GM12864 (cell line): ENCODE results near the gene ASB6.
A peak's percentile ranks its signal among the peaks of the same experiment; 100 is the strongest.

Experiments used
- DNase-seq: peaks from one replicate; pipeline ENCODE4 v3.0.0-alpha.2; 2011; ENCODE audit warnings: low read depth
- H3K4me3 ChIP-seq: 2 replicates; pipeline ENCODE4 v1.5.1; 2011; ENCODE audit warnings: mild to moderate bottlenecking, low read depth, low read length, control low read depth
- CTCF ChIP-seq: IDR thresholded peaks from 2 replicates; pipeline ENCODE4 v1.5.1; 2011; ENCODE audit warnings: low read depth, mild to moderate bottlenecking, moderate library complexity, low read length, control low read depth, inconsistent platforms; ENCODE audit errors: missing control alignments

The ASB6 gene

DNA sequence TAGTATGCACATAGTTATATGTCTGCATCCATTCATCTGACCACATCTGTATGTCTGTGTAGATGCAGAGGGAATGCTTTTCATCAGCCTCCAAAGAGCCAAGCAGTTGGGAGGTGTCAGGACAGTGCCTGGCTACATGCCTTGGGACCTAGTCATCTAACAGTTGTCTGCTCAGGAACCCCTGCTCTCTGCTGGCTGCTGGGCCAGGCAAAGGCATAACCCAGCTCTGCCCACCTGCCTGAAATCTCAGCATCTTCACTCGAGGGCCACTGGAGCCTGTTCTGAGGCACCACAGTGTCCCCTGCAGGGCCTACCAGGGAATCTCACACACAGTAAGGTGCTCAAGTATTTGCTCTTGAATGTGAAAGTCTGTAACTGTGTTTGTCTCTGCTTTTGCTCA is 24.8 kb downstream of the ASB6 start:
- H3K4me3 ChIP-seq, result no peak overlapping the region
- peak; percentile 47 for TF ChIP-seq CTCF
- no peak for DNase-seq

- no peak for DNase-seq
- TF ChIP-seq CTCF, result no peak
- no peak overlapping the region for H3K4me3 ChIP-seq
Observed at GRCh38 chr9:129615407-129616285, 26.3 kb downstream of the ASB6 start.

- DNase-seq, result no peak
- TF ChIP-seq CTCF, result no peak
- H3K4me3 ChIP-seq, result no peak overlapping the region
Observed at GRCh38 chr9:129614932-129615331, 27.0 kb downstream of the ASB6 start.

DNA sequence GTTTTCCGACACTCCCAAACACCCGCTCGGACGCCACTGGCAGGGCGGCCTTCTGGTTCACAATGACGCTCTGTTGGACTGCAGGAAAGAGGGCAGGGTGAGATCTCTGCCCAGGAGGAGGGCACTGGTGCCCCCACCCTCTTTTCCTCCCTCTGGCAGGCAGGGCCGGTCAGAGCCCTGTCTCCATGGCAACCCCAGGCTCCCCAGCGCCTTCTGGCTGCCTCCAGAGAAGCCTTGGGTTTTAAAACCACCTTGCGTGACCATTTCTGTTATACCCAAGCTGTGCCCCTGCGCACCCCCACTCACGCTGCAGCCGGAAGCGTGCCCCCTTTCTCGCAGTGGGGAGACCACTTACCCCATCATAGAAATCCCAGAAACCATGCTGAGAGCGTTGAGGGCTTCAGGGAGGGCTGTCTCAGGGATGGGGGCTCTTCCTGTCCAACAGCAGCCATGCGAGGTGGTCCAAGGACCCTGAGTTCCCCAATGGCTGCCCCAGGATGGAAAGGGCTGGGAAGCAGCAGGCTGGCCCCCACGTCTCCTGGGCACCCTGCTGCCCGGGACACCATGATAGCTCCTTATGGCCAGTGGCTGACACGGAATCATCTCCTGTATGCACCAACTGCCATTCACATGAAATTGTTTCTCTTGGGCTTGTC is 28.3 kb downstream of the ASB6 start:
- H3K4me3 ChIP-seq, result no peak overlapping the region
- DNase-seq, result no peak
- TF ChIP-seq CTCF, result no peak

GRCh38 chr9:129612815-129613519 is 29.0 kb downstream of the ASB6 start:
- no peak for DNase-seq
- no peak overlapping the region for H3K4me3 ChIP-seq
- no peak for TF ChIP-seq CTCF

DNA sequence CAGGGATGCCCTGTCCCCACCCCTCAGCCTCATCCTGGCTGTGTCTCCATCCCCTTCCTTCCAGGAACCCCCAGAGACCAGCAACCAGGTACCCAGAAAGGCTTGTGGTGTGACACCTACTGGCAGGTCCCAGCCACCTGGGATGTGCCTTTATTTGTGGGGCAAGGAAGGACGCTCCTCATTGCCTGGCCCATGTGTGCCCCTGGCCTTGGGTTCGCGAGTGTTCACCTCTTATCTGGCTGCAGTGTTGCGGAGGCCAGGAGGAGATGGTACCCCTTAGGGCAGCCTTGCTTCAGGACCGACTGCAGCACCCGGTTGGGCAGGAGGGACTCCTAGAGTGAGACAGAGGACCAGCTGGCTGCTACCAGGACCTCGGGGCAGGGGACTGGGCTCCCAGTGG is 29.8 kb downstream of the ASB6 start:
- TF ChIP-seq CTCF, result no peak
- DNase-seq, result no peak
- no peak overlapping the region for H3K4me3 ChIP-seq
